ENCODE measurements around the gene SLC39A10.

Gene SLC39A10

DNA sequence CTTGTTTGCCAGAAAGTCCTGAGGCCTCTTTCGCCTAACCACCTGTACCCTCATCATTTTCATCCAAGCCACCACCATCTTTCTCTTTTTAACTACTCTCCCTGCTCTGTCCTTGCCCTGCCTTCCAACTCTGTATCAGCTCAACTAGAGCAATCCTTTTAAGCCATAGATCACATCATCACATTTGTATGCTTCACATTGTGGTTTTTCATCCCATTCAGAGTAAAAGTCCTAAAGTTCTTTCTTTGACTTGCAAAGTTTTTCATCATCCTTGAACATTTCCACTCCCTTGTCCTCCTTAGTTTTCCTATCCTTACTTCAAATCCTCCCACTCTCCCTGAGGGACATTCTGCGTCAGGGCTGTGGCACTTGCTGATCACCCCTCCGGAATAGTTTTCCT, 73.9 kb downstream of the SLC39A10 start:
- peak; percentile 77 for DNase-seq

DNA sequence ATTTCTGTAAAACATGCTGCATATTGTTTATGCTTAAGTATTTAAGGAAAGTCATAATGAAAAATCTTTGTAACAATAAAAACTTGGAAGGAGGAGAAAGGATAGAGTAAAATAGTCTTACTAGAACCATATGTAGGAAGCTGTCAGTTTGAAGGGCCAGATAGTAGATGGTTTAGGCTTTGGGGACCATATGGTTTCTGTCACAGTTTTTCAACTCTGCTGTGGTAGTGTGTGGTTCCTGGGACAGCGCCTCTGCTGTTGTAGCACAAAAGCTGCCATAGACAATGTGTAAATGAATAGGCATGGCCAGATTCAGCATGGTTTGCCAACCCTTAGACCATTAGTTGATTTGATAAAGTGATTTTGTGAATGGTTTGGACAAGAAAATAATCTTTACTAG, 75.5 kb downstream of the SLC39A10 start:
- peak; percentile 18 for DNase-seq

DNA sequence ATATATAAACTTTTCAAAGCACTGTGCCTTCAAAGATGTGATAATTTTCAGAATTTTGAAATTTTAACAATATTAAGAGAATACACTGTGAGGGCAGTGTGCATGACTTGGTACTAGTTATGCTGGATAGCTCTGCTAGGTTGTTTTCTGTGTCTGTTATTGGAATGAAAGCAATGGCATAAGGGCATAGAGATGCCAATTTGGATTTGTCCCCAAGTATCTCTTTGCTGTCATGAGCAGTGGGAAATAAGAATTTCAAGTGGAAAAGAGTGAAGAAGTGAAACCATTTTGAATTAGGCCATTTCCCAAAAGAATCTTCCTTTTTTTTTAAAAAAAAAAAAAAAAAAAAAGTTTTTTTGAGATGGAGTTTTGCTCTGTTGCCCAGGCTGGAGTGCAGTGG, 76.8 kb downstream of the SLC39A10 start:
- DNase-seq = no peak

DNA sequence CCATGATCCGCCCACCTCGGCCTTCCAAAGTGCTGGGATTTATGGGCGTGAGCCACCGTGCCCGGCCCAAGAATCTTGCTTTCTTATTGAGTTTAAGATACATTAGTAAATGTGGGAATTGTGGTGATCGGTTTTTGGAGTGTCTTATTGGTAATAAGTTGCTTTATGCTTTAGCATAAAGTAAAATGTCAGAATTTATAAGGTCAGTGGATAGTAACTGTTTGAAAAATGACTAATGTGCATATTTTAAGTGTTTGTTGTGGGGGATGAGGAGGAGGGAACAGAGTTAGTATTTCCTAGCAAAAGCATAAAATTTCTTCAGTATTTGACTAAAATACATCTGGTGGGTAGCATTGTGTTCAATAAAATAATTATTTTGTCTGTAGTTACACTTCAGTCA, 77.4 kb downstream of the SLC39A10 start:
- peak; percentile 24 for DNase-seq

DNA sequence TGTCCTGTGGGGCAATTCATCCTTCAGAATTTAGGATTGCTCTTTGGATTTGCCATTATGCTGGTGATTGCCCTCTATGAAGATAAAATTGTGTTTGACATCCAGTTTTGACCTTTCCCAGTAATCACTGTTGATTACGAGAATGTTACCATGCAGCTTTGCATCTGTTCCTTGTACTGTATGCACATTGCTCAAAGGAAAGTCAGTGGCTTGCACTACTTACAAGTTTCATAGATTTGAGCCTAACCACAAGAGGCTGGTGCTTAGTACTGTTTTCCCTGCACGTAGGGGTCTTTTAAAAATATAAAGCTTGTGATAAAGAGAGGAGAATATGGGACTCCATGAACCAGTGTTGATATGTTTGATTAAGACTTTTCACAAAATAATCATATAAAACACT, 77.9 kb downstream of the SLC39A10 start:
- DNase-seq = no peak

DNA sequence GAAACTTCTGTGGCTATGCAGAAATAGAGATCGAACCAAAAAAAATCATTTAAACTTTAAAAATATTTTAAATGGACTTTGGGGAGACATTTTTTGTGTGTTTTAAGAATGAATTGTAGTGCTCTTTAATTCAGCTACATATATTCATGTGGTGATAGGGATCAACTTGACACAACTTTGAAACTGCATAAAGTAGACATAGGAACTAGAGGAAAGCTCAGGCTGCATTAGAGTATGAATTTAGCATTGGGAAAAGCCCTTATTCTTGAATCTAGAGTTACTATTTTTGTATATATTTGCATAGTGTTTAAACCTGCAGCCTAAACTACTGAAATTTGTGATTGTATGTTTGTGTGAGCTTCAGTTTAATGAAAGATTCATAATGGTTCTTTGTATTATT, 78.3 kb downstream of the SLC39A10 start:
- no peak for DNase-seq

DNA sequence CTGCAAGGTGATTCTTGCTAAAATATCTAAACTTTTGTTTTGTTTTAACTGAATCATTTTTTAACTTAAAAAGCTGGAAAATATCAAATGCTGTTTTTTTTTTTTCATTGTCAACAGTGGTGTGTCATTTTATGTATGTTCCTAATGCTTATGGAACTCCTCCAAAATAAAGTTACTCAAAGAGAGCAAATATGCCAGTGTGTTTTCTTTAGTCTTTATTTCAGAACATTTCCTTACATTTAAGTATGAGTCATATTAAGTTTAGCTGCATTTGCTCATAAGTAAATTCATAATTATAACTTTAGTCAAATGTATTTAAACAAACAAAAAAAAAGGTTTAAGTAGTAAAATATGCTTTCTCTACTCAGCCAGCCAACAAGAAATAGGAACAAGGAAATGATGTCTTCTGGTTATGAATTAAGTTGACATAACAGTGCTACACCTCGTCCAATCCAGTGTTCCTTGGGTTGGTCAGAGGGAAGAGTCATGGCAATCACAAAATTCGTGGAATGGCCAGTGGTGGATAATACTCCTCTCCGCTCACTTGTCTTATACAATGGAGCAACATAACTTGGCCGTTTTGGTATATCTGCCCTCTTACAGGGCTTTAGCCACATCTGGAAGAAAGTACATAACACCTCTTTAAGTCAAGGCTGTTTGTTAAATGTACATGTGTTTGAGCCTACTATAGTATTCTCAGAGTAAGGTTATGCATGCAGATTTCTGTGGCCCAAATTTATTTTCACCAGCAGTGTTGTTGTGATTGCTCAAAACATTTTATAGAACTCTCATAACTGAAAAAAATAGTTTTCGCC, 80.7 kb downstream of the SLC39A10 start:
- DNase-seq = peak; percentile 60

DNA sequence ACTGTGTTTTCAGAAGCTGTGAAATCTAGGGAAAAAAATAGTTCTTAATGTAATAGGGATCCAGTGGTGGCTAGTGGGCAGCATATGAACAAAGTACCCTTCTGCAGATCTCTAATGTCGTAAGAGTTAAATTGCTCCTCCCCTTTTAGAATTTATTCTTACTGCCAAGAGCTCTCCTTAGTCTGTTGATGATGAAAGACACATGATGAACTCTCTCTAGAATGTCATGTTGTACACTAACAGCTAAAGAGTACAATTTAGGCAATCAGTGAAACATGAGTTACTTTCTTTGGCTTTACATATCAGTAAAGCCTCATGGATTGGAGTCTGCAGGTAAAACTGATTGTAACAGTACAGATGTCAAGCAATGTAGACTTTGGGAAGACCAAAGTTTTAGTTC, 84.2 kb downstream of the SLC39A10 start:
- DNase-seq = no peak

DNA sequence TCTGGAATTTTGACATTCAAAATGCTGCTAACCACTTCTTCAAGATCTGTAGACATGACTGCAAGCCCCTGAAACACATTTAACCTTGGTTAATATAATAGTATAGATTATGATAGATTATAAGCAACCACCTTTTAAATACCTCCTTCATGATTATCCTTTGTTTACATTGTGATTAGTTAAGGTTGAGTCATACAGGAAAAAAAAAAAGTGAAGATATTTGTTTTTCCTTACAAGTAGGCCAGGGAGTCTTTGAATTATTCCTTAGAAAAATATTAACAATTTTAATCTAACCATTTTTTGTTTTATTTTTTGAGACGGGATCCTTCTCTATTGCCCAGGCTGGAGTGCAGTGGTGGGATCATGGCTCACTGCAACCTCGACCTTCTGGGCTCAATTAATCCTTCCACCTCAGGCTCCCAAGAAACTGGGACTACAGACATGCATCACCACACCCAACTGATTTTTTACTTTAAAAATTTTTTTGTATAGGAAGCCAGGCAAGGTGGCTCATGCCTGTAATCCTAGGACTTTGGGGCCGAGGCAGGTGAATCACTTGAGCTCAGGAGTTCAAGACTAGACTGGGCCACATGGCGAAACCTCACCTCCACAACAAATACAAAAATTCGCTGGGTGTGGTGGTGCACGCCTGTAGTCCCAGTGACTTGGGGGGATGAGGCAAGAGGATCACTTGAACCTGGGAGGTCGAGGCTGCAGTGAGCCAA, 99.4 kb downstream of the SLC39A10 start:
- DNase-seq = peak; percentile 10

DNA sequence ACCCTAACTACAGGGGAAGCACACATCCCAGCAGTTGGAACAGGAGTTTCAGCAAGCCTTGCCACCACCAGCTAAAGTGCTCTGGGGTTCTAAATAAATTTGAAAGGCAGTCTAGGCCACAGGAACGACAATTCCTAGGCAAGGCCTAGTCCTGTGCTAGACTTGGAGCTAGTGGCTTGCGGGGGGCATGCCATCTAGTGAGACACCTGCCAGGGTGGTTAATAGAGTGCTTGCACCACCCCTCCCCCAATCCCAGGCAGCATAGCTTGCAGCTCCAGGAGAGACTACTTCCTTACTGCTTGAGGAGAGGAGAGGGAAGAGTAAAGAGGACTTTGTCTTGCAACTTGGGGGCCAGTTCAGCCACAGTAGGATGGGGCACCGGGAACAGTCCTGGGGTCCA, 101.8 kb downstream of the SLC39A10 start:
- no peak for DNase-seq

DNA sequence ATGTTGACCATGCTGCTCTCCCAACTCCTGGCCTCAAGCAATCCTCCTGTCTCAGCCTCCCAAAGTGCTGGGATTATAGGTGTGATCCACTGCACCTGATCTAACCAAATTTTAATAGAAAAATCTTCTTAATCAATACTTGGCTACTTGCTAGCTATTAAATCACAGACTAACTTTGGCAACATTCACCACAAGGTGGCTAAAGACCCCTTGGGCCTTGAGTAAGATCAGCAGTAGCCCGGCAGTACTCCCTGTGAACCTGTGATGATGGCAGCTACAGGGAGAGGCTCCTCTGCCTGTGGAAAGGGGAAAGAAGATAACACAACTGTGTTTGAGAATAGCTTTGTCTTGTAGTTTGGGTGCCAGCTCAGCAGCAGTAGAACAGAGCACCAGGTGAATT, 102.9 kb downstream of the SLC39A10 start:
- DNase-seq = no peak

DNA sequence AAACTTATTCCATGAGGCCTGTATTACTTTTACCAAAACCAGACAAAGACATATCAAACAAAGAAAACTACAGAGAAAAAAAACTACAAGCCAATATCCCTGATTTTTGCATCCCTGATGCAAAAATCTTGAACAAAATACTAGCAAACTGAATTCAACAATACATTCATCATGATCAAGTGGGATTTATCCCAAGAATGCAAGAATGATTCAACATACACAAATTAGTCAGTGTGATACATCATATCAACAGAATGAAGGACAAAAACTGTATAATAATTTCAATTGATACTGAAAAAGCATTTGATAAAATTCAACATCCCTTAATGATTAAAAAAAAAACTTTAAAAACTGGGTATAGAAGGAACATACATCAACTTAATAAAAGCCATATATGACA, 106.8 kb downstream of the SLC39A10 start:
- DNase-seq = peak; percentile 41

DNA sequence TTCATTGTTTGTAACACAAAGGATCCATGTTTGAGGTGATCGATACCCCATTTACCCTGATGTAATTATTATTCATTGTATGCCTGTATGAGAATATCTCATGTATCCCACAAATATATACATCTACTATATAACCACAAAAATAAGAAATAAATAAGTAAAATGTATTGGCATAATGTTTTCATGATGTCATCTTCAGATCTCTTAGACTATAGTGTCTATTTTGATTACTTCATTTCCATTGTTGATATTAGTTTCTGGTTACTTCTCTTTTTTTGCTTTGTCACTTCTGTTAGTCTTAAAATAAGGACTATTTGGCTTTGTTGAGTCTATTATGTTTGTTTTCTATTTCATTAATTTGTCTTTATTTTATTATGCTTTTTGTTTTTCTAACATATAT, 109.7 kb downstream of the SLC39A10 start:
- DNase-seq = no peak

DNA sequence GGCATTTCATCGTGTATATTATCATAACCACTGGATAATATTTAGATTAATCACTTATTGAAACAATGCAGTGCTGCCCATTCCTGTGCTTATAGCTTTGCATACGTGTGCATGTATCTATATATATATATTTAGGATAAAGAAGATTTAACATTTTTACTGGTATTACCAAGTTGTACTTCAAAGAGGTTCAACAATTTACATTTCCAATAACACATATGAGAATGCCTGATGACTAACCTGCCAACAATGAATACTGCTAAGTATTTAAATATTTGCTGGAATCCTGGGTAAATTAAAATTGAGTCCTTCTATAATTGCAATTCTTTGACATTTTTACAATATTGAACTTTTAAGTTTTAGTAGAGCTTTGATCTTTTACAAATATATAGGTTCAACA, 111.4 kb downstream of the SLC39A10 start:
- DNase-seq = peak; percentile 63

DNA sequence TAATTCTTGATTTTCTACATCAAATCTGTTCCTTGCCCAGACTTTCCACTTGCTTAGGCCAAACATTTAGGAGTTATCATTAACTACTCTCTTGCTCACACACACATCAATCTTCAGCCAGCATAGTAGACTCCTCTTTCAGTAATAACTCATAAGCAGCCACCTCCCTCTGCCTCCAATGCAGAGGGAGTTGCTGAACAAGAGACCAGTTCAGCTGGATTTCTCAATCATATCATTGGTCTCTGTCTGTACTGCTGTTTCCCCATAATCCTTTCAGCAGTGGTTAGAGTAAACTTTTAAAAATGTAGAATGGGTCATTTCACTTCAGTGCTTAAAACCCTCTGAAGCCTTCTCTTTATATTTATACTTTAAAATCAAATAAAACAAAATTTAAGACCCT, 112.9 kb downstream of the SLC39A10 start:
- peak; percentile 13 for DNase-seq

DNA sequence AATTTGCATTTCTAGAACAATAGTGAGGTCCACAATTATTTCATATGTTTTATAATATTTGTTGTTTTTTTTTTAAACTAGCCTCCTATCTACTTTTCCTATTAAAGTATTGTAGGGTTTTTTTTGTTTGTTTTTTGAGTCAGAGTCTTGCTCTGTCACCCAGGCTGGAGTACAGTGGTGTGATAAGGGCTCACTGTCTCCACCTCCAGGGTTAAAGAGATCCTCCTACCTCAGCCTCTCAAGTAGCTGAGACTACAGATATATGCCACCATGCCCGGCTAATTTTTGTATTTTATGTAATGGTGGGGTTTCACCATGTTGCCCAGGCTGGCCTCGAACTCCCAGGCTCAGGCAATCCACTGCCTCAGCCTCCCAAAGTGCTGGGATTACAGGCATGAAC, 122.5 kb downstream of the SLC39A10 start:
- DNase-seq = no peak

DNA sequence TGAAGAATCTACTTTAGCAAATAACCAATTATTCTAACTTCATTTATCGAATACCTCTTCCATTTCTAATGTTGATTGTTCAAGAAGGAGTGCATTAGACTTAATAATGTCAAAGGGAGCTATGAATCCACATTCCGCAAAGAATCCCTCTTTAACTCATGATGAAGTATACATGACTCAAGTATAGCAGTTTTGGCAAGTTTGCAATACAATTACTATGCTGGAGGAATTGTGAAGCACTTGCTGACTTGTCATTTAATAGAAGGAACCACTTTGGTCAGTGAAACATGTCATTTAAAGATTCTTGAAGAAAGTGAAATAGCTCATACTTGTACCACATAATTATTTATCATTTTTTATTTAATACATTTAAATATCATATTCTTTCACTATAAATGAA, 125.1 kb downstream of the SLC39A10 start:
- DNase-seq = peak; percentile 25
